ENCODE measurements around the gene PRKCE. TPM values are rescaled to one million over a fixed set of nuclear protein-coding genes. Genes with fewer than 3 reads are reported as not detected.

PRKCE gene
- total RNA-seq, 1 experiment from 2014 or later, result 14.8 TPM

DNA sequence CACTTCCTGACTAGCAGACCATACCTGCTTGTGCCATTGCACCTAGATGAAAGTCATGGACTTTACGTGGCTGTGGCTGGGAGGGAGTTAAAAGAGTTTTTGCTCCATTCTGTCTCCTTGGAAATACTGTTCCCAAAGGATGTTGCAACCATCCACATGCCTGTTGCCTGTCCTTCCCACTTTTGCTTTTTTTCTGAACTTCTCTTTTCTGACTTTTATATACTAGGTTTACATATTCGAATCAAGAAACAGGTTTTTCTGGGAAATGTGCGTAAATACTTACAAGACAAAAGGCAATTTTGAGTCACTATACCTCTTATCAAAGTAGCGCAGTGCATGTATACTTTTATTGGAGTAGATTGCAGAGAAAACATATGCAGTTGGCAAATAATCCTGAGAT is 244.8 kb downstream of the PRKCE start:
- Histone ChIP-seq H2AFZ (ENCODE audit: low read depth, low read length, poor library complexity, severe bottlenecking) (no peak overlapping the region), H3K9me2 (ENCODE audit: insufficient read depth) (no peaks in the 10 kb centered on the region), H3K4me2 (ENCODE audit: low read length) (no peak overlapping the region), H4K20me1 (ENCODE audit: insufficient read depth) (no peaks in the 10 kb centered on the region), H3K4me3 (replicated peaks in 1 of 2; ENCODE audit: low read depth in 1 of 2, low read length in 2 of 2) (no peak overlapping the region), H3K27ac (ENCODE audit: low read depth, low read length) (no peak overlapping the region), H3K36me3 (ENCODE audit: control insufficient read depth in 1 of 2, insufficient read depth in 2 of 2, low read length in 2 of 2) (no peaks in the 10 kb centered on the region), H3K9me3 (ENCODE audit: control insufficient read depth in 1 of 2, insufficient read depth in 1 of 2, low read depth in 1 of 2, low read length in 2 of 2) (no peaks in the 10 kb centered on the region), H3K79me2 (ENCODE audit: insufficient read depth, low read length) (no peaks in the 10 kb centered on the region), H3K27me3 (ENCODE audit: insufficient read depth, low read length) (no peaks in the 10 kb centered on the region), H3K9ac (ENCODE audit: low read length) (no peak overlapping the region), H3K4me1 (ENCODE audit: control insufficient read depth in 1 of 2, insufficient read depth in 2 of 2, low read length in 2 of 2) (no peaks in the 10 kb centered on the region)
- ChIA-PET CTCF (no interaction called here), RAD21 (ENCODE audit: low non-redundant PET in 1 of 2, low total read pairs in 2 of 2, uncharacterized antibody in 2 of 2, unreplicated experiment in 2 of 2) (no interaction called here), POLR2A (no interaction called here)
- intact Hi-C loops (cut with micrococcal nuclease), result no loop called here
- ATAC-seq (no peak), DNase-seq (ENCODE audit: low read depth, low spot score) (no peak)
- no TSS peak for BruUV-seq (replicated peaks)
- TF ChIP-seq, protein P1, sequence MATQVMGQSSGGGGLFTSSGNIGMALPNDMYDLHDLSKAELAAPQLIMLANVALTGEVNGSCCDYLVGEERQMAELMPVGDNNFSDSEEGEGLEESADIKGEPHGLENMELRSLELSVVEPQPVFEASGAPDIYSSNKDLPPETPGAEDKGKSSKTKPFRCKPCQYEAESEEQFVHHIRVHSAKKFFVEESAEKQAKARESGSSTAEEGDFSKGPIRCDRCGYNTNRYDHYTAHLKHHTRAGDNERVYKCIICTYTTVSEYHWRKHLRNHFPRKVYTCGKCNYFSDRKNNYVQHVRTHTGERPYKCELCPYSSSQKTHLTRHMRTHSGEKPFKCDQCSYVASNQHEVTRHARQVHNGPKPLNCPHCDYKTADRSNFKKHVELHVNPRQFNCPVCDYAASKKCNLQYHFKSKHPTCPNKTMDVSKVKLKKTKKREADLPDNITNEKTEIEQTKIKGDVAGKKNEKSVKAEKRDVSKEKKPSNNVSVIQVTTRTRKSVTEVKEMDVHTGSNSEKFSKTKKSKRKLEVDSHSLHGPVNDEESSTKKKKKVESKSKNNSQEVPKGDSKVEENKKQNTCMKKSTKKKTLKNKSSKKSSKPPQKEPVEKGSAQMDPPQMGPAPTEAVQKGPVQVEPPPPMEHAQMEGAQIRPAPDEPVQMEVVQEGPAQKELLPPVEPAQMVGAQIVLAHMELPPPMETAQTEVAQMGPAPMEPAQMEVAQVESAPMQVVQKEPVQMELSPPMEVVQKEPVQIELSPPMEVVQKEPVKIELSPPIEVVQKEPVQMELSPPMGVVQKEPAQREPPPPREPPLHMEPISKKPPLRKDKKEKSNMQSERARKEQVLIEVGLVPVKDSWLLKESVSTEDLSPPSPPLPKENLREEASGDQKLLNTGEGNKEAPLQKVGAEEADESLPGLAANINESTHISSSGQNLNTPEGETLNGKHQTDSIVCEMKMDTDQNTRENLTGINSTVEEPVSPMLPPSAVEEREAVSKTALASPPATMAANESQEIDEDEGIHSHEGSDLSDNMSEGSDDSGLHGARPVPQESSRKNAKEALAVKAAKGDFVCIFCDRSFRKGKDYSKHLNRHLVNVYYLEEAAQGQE (IDR thresholded peaks at IDR 0.05; ENCODE audit: low read depth), result no peak
- TF ChIP-seq CEBPB (IDR thresholded peaks at IDR 0.05; ENCODE audit: low read depth) (no peak), TCF7L2 (IDR thresholded peaks at IDR 0.05; ENCODE audit: borderline replicate concordance, extremely low read depth, insufficient read depth, insufficient read length) (no peak), RAD21 (IDR thresholded peaks at IDR 0.05; ENCODE audit: low read depth) (no peak), CBX3 (IDR thresholded peaks at IDR 0.05; ENCODE audit: low read depth) (no peak), SP1 (IDR thresholded peaks at IDR 0.05; ENCODE audit: low read depth) (no peak), YY1 (IDR thresholded peaks at IDR 0.05; ENCODE audit: extremely low read depth, insufficient replicate concordance, low read depth, low read length) (no peak), SRF (IDR thresholded peaks at IDR 0.05; ENCODE audit: low read depth) (no peak), EZH2 (IDR thresholded peaks at IDR 0.05) (no peak), JUND (IDR thresholded peaks at IDR 0.05) (no peak), POLR2A (IDR thresholded peaks at IDR 0.05; ENCODE audit: borderline replicate concordance, extremely low read depth, insufficient read depth, insufficient read length) (no peak), FOSL1 (IDR thresholded peaks at IDR 0.05; ENCODE audit: low read depth) (no peak), ZFX (IDR thresholded peaks at IDR 0.05) (no peak), POLR2AphosphoS5 (IDR thresholded peaks at IDR 0.05; ENCODE audit: low read depth, low read length) (no peak), ELF1 (IDR thresholded peaks at IDR 0.05; ENCODE audit: borderline replicate concordance, low read depth) (no peak), EGR1 (IDR thresholded peaks at IDR 0.05; ENCODE audit: low read depth) (no peak)
- TF ChIP-seq, protein P2, sequence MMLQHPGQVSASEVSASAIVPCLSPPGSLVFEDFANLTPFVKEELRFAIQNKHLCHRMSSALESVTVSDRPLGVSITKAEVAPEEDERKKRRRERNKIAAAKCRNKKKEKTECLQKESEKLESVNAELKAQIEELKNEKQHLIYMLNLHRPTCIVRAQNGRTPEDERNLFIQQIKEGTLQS (IDR thresholded peaks at IDR 0.05), result no peak
